Panc1 (cell line): ENCODE data around the gene SLC26A4. TPM values are rescaled to one million over a fixed set of nuclear protein-coding genes. Genes with fewer than 3 reads are reported as not detected.

Experiments
- ATAC-seq: fragments of 200-7000 bp; cut with Tn5 transposase; 2 replicates; pipeline ENCODE4 v1.9.1; 2020; ENCODE audit warnings: mild to moderate bottlenecking, moderate library complexity
- BruUV-seq: library from RNA; stranded (reverse); fragments of 400-500 nt; replicated peaks from 2 replicates; lab custom pipeline; 2021; lab: Mats Ljungman, UMichigan
- CTCF ChIA-PET: fragments of 300-600 bp; sonication (Branson Sonifier 250); formaldehyde crosslinking; loops from one replicate; lab custom pipeline; 2022; ENCODE audit warnings: antibody characterized with exemption; lab: Charles Lee
- POLR2A ChIA-PET: fragments of 300-600 bp; sonication (Branson Sonifier 250); formaldehyde crosslinking; loops from one replicate; lab custom pipeline; 2022; ENCODE audit warnings: antibody characterized with exemption; lab: Charles Lee
- DNase-seq: peaks from one replicate; pipeline ENCODE4 v3.0.0-alpha.2; 2010; ENCODE audit warnings: low read depth, low spot score
- H3K27ac ChIP-seq: 2 replicates; pipeline ENCODE4 v1.5.1; 2011; ENCODE audit warnings: mild to moderate bottlenecking, low read length, inconsistent platforms
- H3K27me3 ChIP-seq: fragments of 200-500 bp; sonication (Bioruptor generic); 2 replicates; pipeline ENCODE4 v1.6.0; 2014; ENCODE audit warnings: low read length, inconsistent platforms; ENCODE audit not compliant: control insufficient read depth, insufficient read depth
- H3K36me3 ChIP-seq: fragments of 200-500 bp; sonication (Bioruptor generic); 2 replicates; pipeline ENCODE4 v1.5.1; 2014; ENCODE audit warnings: inconsistent platforms, mild to moderate bottlenecking, low read length, moderate library complexity; ENCODE audit not compliant: control insufficient read depth, insufficient read depth
- H3K4me1 ChIP-seq: 2 replicates; pipeline ENCODE4 v1.5.1; 2011; ENCODE audit warnings: inconsistent platforms, mild to moderate bottlenecking, low read length, moderate library complexity; ENCODE audit not compliant: control insufficient read depth, insufficient read depth
- H3K4me3 ChIP-seq, 2 experiments: 2 replicates each; pipeline ENCODE4 v1.5.1; 2011 to 2012; ENCODE audit warnings: low read depth in 2 of 2, low read length in 2 of 2, mild to moderate bottlenecking in 2 of 2, inconsistent platforms in 1 of 2, moderate library complexity in 1 of 2
- H3K9me3 ChIP-seq: fragments of 200-500 bp; sonication (Bioruptor generic); 2 replicates; pipeline ENCODE4 v1.5.1; 2014; ENCODE audit warnings: low read depth, mild to moderate bottlenecking, inconsistent platforms, low read length, moderate library complexity; ENCODE audit not compliant: control insufficient read depth, insufficient read depth
- CTCF ChIP-seq: fragments of 450-650 bp; IDR thresholded peaks from 2 replicates; pipeline ENCODE4 v1.5.1; 2017; ENCODE audit warnings: mild to moderate bottlenecking
- POLR2AphosphoS5 ChIP-seq: IDR thresholded peaks from 2 replicates; pipeline ENCODE4 v1.6.1; 2012; ENCODE audit warnings: mild to moderate bottlenecking, low read depth, low read length, moderate library complexity
- REST ChIP-seq, 2 experiments: IDR thresholded peaks; 2 replicates each; pipeline ENCODE4 v1.6.1; 2011 to 2012; ENCODE audit warnings: low read depth in 2 of 2, control low read depth in 1 of 2, low read length in 1 of 2, mild to moderate bottlenecking in 1 of 2, moderate library complexity in 1 of 2; ENCODE audit not compliant: insufficient read depth in 1 of 2
- SIN3A ChIP-seq: IDR thresholded peaks from 2 replicates; pipeline ENCODE4 v1.6.1; 2012; ENCODE audit warnings: low read depth, mild to moderate bottlenecking, low read length, moderate library complexity, borderline replicate concordance; ENCODE audit not compliant: insufficient read depth
- TCF7L2 ChIP-seq: IDR thresholded peaks from 2 replicates; pipeline ENCODE4 v1.6.1; 2011; ENCODE audit warnings: mild to moderate bottlenecking, low read depth, low read length, inconsistent platforms
- in situ Hi-C: cut with HindIII; loops from 2 replicates; pipeline ENCODE4 v1.10.0; 2016; ENCODE audit warnings: low sequenced_read_pairs, low pct_unique_long_range_greater_than_20kb
- intact Hi-C: fragments of 100-400 bp; cut with micrococcal nuclease; formaldehyde crosslinking; loops from one replicate; pipeline ENCODE4 v1.10.0; 2022; ENCODE audit not compliant: unreplicated experiment
- total RNA-seq: library from RNA; stranded (reverse); gene quantifications from one replicate; pipeline ENCODE4 v1.2.1, GENCODE V29; 2021; ENCODE audit not compliant: unreplicated experiment

Gene SLC26A4
- total RNA-seq, 1 experiment from 2014 or later, result 0.05 TPM

GRCh38 chr7:107689553-107689952, 28.9 kb downstream of the SLC26A4 start:
- TF ChIP-seq CTCF (no peak), POLR2AphosphoS5 (no peak), TCF7L2 (no peak), SIN3A (no peak), REST (IDR thresholded peaks at IDR 0.05; ENCODE audit: insufficient read depth in 1 of 2, low read depth in 2 of 2, low read length in 1 of 2) (no peak)
- POLR2A ChIA-PET, result no interaction called here

GRCh38 chr7:107690084-107690483, 29.5 kb downstream of the SLC26A4 start:
- peaks cover 14% of the 10 kb centered on the region for H3K27me3 ChIP-seq
- no peak overlapping the region for H3K27ac ChIP-seq
- DNase-seq (no peak), ATAC-seq (no peak)
- TF ChIP-seq POLR2AphosphoS5 (no peak), SIN3A (no peak), CTCF (no peak), TCF7L2 (no peak), REST (IDR thresholded peaks at IDR 0.05; ENCODE audit: insufficient read depth in 1 of 2, low read depth in 2 of 2, low read length in 1 of 2) (no peak)
- in situ Hi-C loops, result no loop called here
- no peaks in the 10 kb centered on the region for H3K9me3 ChIP-seq
- ChIA-PET POLR2A (no interaction called here), CTCF (interaction anchor here (0.5 kb wide), 1 partner anchor 743 kb away, joined by 3 read pairs; no protein-coding TSS in a partner anchor)
- intact Hi-C loops, result no loop called here
- no peaks in the 10 kb centered on the region for H3K36me3 ChIP-seq
- BruUV-seq, result no TSS peak
- H3K4me3 ChIP-seq, result no peak overlapping the region
- H3K4me1 ChIP-seq, result no peaks in the 10 kb centered on the region

More at GRCh38 chr7:107689553-107689952, 28.9 kb downstream of the SLC26A4 start:
- Histone ChIP-seq H3K4me1 (no peaks in the 10 kb centered on the region), H3K4me3 (no peak overlapping the region), H3K9me3 (no peaks in the 10 kb centered on the region), H3K27me3 (peaks cover 11% of the 10 kb centered on the region), H3K36me3 (no peaks in the 10 kb centered on the region), H3K27ac (no peak overlapping the region)
- in situ Hi-C loops (no loop called here), intact Hi-C loops (no loop called here)
- BruUV-seq, result no TSS peak
- no peak for DNase-seq
- ATAC-seq, result no peak
- CTCF ChIA-PET, result interaction anchor here (0.5 kb wide), 1 partner anchor 742 kb away, joined by 3 read pairs; no protein-coding TSS in a partner anchor
